Stromal cell of bone marrow (primary cell): Measurements from ENCODE around the gene RBP3.
"Not testable (repeated sequence)": the region's sequence is repeated elsewhere in the genome, so short reads cannot be mapped to it uniquely, and the experiment has no call there.

ENCODE experiments used
- DNase-seq: peaks from one replicate; pipeline ENCODE4 v3.0.0-alpha.2; 2012; ENCODE audit warnings: low read depth

The RBP3 gene

DNA sequence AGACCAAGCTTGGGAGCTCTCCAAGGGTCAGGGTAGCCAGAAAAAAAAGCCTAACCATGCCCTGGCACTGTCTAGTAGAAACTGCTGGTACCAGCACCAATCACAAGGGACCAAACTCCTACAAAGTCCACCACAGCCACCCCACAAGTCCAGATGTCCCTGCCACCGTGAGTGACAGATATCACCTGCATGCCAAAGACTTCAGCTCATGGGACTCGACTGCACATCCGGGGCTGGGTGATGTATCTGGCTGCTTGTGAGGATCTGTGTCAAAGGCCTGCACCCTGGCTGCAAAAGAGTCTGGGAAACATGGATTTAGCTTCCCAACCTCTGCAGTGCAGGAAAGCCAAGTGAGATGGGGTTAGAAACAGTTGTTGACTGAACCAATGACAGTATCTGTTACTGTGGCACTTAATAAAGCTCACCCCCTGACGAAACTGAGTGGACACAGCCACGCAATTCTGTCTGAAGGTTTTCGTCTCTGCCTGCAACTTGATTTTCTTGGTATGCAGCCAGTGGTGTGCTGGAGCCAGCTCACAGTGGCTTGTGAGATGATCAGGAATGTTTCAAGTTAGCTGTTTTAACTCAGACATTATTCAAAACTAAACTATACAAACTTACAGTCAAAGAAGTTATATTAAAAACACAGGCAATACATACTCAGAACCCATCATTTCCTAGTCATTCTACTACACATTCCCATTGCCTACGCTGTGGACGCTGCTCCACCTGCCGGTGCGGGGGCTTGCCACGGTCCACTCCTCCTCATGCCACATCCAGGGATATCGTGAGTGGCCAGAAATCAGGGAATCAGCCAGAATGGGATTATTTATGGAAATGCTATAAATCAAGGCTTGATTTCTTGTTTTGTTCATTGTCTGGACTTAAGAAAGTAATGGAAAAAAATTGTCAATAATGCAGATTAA, 26.7 kb downstream of the RBP3 start:
- peak; percentile 72 for DNase-seq

GRCh38 chr10:47376522-47377220, 28.5 kb downstream of the RBP3 start:
- DNase-seq, result no peak

DNA sequence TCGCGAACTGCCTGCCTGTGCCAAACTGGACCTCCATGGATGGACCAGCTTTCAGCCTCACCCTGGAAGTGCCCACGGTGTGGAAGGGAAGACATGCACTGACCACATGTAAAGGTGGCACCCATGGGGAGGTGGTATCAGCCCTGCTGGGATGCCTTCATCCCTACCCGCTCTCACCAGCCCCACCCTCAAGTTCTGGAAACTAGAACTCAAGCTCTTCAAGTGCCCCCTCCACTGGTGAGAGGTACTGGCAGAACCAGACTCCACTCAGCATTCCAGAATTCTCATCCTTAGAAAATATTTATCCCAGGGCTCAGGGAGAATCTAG, 30.0 kb downstream of the RBP3 start:
- DNase-seq, result no peak

- DNase-seq, result no peak
Observed at GRCh38 chr10:47378606-47379444, 30.7 kb downstream of the RBP3 start.

GRCh38 chr10:47379445-47379785, 31.3 kb downstream of the RBP3 start:
- DNase-seq, result no peak

DNA sequence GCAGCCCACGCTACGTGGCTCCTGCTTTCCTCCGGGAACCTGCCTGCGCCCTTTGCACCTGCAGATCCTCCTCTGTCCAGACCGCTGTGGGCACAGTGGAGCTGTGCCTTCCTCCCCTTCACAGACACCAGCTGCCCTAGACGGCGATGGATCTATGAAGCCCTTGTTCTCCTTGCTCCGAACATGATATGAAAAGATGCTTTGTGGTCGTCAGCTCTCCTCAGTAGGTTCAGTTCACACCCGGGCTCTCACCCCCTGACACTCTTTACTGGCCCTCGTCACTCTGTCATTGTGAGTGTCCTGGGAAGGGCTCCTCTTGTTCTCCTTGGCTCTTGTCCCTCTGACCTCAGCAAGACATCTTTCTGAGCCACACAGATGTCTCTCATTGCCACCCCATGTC, 31.7 kb downstream of the RBP3 start:
- no peak for DNase-seq

GRCh38 chr10:47380341-47381102, 32.4 kb downstream of the RBP3 start:
- DNase-seq, result no peak

DNA sequence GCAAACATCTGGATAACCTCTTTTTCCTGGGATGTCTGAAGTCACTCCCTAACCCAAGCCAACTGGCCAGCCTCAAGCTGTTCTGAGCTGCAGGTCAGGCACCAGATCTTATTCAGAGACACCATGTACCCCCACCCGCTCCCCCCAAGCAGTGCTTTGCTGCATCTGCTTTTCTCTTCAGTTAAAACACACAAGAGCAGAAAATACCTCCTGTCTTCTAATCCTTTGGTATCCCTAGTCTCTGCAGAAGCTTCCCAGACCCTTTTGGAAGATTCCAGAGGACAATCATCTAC, 32.9 kb downstream of the RBP3 start:
- DNase-seq, result no peak

DNA sequence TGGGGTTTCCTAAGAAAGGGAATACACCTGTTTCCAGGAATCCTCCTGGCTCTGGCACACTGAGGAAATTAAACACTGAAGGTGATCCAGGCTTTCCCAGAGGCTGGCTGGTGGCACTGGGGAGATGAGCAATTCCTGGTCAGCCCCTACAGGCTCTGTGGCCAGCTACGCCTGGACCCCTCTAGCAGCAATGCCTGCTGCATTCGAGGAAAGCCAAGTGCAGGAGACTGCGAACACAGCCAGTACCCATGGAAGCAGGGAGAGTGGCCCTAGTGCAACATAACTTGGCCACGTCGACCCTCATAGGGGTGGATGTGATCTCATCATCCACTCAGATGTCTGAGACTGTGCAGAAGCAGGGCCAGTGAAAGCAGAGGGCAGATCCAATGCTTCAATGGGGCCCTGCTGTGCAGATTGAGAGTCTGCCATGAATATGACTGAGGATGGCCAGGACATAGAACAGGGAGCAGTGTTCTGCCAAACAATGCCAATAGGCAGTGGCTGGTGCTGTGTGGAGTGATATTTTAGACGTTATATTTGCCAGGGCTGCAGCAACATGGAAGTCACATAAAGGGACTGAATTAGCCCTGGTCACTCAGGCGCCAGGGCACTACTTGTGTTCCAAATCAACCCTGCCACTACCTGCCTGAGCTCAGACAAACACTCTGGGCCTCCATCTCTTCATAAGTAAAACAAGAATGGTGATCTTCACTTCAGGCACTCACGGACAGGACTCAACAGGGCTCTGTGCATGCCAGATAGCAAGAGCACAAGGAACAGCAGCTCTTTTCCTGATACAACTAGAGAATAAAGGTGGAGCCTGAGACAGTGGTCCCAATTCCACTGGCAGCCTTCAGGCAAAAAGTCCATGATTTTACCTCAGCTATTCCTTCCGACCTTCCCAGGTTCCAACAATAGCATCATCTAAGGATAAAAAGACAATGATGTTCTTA, 33.5 kb downstream of the RBP3 start:
- DNase-seq, result no peak

GRCh38 chr10:47383261-47384147, 35.3 kb downstream of the RBP3 start:
- DNase-seq, result no peak

GRCh38 chr10:47384148-47384921, 36.2 kb downstream of the RBP3 start, which contains the start of gene ZNF488:
TSS of gene ZNF488 (minus strand) at chr10:47384293. CDS start at chr10:47368829, 15,464 bp downstream.
- DNase-seq, result peak; percentile 55

- DNase-seq, result not testable (repeated sequence)
Observed at GRCh38 chr10:47386104-47386503, 37.9 kb downstream of the RBP3 start.

GRCh38 chr10:47388879-47389278, 40.7 kb downstream of the RBP3 start:
- DNase-seq, result no peak

GRCh38 chr10:47389619-47390018, 41.5 kb downstream of the RBP3 start:
- DNase-seq, result no peak

DNA sequence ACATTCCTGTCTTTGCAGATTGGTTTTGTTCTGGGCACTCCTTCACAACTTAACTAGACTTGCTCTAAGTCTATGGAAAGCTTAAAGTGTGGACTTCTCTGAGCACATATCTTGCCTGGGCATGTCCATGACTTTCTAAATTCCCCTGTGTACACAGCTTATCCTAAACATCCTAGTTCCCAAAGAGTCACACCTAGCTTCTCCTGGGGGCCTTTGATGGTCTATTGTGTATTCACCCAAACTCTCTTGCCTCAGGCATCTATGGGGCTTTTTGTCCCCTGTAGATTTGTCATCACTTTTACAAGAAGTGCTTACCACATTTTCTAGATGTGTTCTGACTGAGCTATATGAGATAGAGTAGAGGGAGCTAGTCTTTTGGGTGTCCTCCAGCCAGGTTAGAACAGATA, 48.2 kb downstream of the RBP3 start:
- no peak for DNase-seq

DNA sequence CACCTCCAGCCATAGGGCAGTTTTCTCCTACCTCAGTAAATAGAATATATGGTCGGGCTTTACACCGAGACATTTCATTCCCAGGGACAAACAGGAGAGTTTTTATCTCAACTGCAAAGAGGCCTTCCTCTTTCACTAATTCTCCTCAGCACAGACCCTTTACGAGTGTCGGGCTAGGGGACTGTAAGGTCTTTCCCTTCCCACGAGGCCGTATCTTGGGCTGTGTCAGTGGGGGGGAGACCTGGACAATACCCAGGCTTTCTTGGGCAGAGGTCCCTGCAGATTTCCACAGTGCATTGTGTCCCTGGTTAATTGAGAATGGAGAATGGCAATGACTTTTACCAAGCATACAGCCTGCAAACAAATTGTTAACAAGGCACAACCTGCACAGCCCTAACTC, 49.1 kb downstream of the RBP3 start:
- DNase-seq, result no peak

DNA sequence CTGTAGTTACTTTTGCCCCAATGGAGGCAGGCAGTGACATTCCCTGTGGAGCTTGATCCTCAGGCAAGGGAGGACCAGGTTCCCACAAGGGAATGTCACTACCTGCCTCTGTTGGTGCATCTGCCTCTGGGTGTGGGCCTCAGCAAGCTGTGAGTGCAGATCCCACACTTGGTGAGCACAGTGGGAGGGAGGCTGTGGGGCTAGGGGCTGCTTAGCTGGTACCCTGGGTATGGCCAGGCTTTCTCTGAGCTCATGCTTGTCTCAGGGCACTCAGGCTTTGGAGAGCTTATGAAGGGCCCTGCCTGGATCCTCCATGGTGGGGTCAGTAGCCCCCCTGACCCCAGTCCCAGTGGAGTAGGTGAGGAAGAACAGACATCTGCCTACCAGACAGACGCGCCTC, 52.1 kb downstream of the RBP3 start:
- DNase-seq, result no peak

DNA sequence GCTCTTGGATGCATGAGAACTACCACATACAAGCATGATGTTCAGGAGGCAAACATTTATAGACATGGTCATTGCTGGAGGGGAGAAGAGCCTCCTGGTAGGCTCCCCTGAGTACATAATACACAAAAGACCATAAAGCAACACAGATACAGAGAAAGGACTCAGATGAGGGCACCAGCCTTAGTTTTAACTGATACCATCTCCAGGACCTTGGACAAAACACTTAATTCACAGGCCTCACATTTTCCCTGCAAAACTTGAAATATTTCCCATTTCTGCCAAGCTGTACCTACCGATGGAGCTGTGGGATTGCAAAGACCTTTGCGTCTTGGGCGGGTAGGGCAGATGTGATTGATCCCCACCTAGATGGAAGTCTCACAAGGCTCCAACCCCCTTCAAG, 52.6 kb downstream of the RBP3 start:
- no peak for DNase-seq

- DNase-seq, result no peak
Observed at GRCh38 chr10:47401210-47401609, 53.0 kb downstream of the RBP3 start.
